ENCODE data around the gene TMPRSS9. TPM values are rescaled to one million over a fixed set of nuclear protein-coding genes. Genes with fewer than 3 reads are reported as not detected.

Gene TMPRSS9
- total and polyA plus RNA-seq, 8 donors = 1.1 TPM; not detected in 7

DNA sequence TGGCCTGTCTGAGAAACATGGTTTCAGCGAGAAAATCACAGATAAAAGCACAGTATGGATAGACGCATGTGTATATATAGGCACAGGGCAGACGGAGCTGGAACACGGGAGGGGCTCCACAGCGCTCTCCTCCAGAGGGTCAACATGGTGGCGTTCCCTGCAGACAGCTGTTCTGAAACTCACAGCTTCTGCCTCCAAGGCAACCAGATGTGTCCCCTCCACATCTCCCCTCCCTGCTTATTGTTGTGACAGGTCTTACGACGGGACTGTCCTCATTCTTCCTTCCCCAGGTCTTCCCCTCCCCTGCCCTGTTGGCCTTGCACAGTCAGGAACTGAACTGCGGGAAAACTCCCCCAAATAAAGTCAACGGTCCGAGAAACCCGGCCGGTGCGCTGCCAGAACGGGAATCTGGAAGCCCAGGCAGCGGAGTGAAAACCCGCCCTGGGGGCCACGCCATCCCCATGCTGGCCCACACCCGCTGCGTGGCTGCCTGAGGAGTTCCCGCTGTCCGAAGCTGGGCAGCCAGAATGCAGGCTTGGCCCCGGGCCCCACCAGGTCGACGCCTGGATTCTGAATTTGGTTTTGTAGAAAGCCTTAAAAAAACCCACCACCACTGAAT is 70.0 kb downstream of the TMPRSS9 start:
- Histone ChIP-seq H3K4me3 (no peak overlapping the region), H3K4me1 (peaks cover 30 to 32% (median 31%) of the 10 kb centered on the region in 4 donors), H3K36me3 (peaks cover 22 to 61% (median 48%) of the 10 kb centered on the region in 4 donors), H3K27me3 (no peaks in the 10 kb centered on the region), H3K27ac (no peak overlapping the region), H3K9me3 (no peaks in the 10 kb centered on the region)
- DNase-seq = peak in 1 of 2 donors; percentile 11
- TF ChIP-seq POLR2AphosphoS5 (IDR thresholded peaks at IDR 0.05) (no peak), POLR2A (IDR thresholded peaks at IDR 0.05) (no peak), EP300 (IDR thresholded peaks at IDR 0.05) (no peak)
- TF ChIP-seq, protein P1, sequence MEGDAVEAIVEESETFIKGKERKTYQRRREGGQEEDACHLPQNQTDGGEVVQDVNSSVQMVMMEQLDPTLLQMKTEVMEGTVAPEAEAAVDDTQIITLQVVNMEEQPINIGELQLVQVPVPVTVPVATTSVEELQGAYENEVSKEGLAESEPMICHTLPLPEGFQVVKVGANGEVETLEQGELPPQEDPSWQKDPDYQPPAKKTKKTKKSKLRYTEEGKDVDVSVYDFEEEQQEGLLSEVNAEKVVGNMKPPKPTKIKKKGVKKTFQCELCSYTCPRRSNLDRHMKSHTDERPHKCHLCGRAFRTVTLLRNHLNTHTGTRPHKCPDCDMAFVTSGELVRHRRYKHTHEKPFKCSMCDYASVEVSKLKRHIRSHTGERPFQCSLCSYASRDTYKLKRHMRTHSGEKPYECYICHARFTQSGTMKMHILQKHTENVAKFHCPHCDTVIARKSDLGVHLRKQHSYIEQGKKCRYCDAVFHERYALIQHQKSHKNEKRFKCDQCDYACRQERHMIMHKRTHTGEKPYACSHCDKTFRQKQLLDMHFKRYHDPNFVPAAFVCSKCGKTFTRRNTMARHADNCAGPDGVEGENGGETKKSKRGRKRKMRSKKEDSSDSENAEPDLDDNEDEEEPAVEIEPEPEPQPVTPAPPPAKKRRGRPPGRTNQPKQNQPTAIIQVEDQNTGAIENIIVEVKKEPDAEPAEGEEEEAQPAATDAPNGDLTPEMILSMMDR (IDR thresholded peaks at IDR 0.05) = no peak
- intact Hi-C loops (cut with DNase I; ENCODE audit: low total_unique reads) = no loop called here
- WGBS, 5 donors = 84 to 87% (median 86%) methylated on average over 14 to 25 of the region's 25 CpGs

DNA sequence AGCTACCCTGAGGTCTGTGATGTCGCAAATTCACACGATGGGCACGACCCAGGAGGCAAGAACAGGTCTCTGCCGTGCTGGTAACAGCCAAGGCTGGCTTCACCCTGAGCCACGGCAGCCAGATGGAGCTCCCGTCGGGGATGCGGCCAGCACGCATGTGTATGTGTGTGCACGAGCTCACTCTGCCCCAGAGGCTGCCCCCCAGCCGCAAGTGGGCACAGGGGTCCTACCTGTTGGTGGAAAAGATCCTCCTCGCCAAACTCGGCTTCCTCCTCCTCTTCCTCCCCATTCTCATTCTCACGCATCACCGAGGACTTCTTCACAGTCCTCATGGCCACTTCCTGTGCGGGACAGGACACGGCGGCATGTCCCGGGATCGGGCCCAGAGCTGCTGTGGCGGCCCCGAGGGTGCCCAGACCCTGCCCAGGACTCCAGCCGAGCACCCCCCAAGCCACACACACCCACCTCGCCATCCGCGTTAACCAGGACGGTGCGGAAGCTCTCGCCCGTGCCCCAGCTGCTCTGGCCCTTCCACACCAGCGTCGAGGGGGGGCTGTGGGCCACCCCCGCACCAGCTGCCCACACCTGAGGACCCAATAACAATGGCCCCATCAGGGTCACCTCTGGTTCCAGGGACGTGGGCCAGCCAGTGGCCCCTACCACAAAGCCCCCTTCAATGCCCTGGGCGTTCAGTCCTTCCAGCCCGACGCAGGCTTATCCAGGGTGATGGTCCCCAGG is 71.4 kb downstream of the TMPRSS9 start:
- 93 to 95% (median 94%) methylated on average over 33 to 37 of the region's 37 CpGs for WGBS, 5 donors
- no peaks in the 10 kb centered on the region for H3K27me3 ChIP-seq
- H3K36me3 ChIP-seq = peaks cover 25 to 59% (median 47%) of the 10 kb centered on the region in 4 donors
- no peaks in the 10 kb centered on the region for H3K9me3 ChIP-seq
- TF ChIP-seq EP300 (IDR thresholded peaks at IDR 0.05) (no peak), POLR2AphosphoS5 (IDR thresholded peaks at IDR 0.05) (no peak), POLR2A (IDR thresholded peaks at IDR 0.05) (no peak)
- TF ChIP-seq, protein P1 (IDR thresholded peaks at IDR 0.05) = no peak
- intact Hi-C loops (cut with DNase I; ENCODE audit: low total_unique reads) = no loop called here
- no peak overlapping the region for H3K4me3 ChIP-seq
- no peak for DNase-seq
- no peak overlapping the region for H3K27ac ChIP-seq
- peaks cover 15 to 19% (median 17%) of the 10 kb centered on the region in 4 donors for H3K4me1 ChIP-seq

DNA sequence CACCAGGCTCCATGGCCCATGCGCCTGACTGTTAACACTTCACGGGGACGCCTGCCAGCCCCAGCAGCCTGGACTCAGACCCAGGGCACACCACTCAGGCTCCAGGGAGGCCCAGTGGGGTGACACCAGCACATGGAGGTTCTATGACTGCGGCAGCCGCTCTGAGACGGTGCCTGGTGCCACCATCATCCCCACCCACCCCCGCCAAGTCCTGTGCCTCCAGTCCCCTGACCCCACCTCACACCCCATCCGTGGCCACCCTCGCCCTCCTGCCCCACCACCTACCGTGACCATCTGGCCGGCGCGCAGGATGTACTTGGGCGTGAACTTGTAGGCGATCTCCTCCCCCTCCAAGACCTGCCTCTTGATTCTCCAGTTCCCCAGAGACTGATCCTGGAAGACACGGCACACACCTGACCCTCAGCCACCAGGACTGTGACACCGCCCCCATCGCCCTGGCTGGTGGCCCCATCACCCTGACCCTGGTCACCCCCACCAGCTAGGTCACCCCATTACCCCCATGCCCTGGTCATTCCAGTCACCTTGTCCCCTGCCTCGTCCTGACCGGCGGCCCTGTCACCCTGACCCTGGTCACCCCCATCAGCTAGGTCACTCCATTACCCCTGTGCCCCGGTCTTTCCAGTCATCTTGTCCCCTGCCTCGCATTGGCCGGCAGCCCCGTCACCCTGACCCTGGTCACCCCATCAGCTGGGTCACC is 72.2 kb downstream of the TMPRSS9 start:
- TF ChIP-seq POLR2A (IDR thresholded peaks at IDR 0.05) = no peak
- TF ChIP-seq, protein P1 (IDR thresholded peaks at IDR 0.05) = no peak
- Histone ChIP-seq H3K36me3 (peaks cover 29 to 65% (median 54%) of the 10 kb centered on the region in 4 donors), H3K27me3 (no peaks in the 10 kb centered on the region), H3K4me1 (peaks cover 8 to 13% (median 11%) of the 10 kb centered on the region in 4 donors), H3K4me3 (no peak overlapping the region), H3K27ac (no peak overlapping the region), H3K9me3 (no peaks in the 10 kb centered on the region)
- 94 to 98% (median 95%) methylated on average over 21 to 25 of the region's 25 CpGs for WGBS, 5 donors
- intact Hi-C loops (cut with DNase I; ENCODE audit: low total_unique reads) = no loop called here
- DNase-seq = no peak

DNA sequence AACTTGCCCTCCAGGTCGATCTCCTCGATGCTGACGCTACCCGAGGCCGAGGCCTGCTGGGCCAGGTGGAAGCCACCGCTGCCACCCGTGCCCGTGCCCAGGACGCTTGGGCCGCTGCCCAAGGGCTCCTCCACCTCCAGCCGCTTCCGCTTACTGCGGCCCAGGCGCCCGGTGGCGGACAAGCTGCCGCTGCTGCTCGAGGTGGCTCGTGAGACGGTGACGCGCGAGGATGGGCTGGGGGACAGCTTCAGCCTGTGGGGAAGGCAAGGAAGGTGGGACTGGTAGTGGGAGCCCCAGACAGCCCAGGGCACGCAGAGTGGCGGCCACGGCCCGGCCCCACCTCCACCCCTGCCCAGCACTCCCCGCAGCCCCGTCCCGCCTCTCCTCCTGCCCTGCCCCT is 73.8 kb downstream of the TMPRSS9 start:
- no peak for TF ChIP-seq POLR2AphosphoS5 (IDR thresholded peaks at IDR 0.05)
- TF ChIP-seq POLR2A (IDR thresholded peaks at IDR 0.05) = no peak
- TF ChIP-seq, protein P1 (IDR thresholded peaks at IDR 0.05) = no peak
- TF ChIP-seq EP300 (IDR thresholded peaks at IDR 0.05) = no peak
- Histone ChIP-seq H3K27me3 (no peaks in the 10 kb centered on the region), H3K36me3 (peaks cover 41 to 79% (median 67%) of the 10 kb centered on the region in 4 donors), H3K4me1 (peaks cover 0 to 3% (median under 1%) of the 10 kb centered on the region in 4 donors), H3K4me3 (no peak overlapping the region), H3K27ac (no peak overlapping the region), H3K9me3 (no peaks in the 10 kb centered on the region)
- 94 to 97% (median 95%) methylated on average over 13 to 30 of the region's 30 CpGs for WGBS, 5 donors
- no peak for DNase-seq
- intact Hi-C loops (cut with DNase I; ENCODE audit: low total_unique reads) = no loop called here
